PC-9 (cell line): ENCODE data around the gene MYO5A. TPM values are rescaled to one million over a fixed set of nuclear protein-coding genes. Genes with fewer than 3 reads are reported as not detected.
"Not testable (repeated sequence)": the region's sequence is repeated elsewhere in the genome, so short reads cannot be mapped to it uniquely, and the experiment has no call there.

Experiments used
- BruUV-seq: library from RNA; stranded (reverse); fragments of 400-500 nt; replicated peaks from 2 replicates; lab custom pipeline; 2021; lab: Mats Ljungman, UMichigan
- CTCF ChIA-PET: fragments of 300-600 bp; sonication (Branson Sonifier 250); formaldehyde crosslinking; loops from one replicate; lab custom pipeline; 2022; ENCODE audit warnings: antibody characterized with exemption; lab: Charles Lee
- POLR2A ChIA-PET: fragments of 300-600 bp; sonication (Branson Sonifier 250); formaldehyde crosslinking; loops from one replicate; lab custom pipeline; 2022; ENCODE audit warnings: antibody characterized with exemption; ENCODE audit not compliant: unreplicated experiment; lab: Charles Lee
- DNase-seq, 2 experiments: peaks; one replicate each; pipeline versions ENCODE4 v3.0.0 to v3.0.0-alpha.2; 2015 to 2022; ENCODE audit warnings: mixed read lengths in 1 of 2
- H2AFZ ChIP-seq: fragments of 200-600 bp; sonication (generic); 2 replicates; pipeline ENCODE4 v1.8.1; 2017; ENCODE audit warnings: antibody characterized with exemption
- H3F3A ChIP-seq: fragments of 200-600 bp; sonication (generic); 2 replicates; pipeline ENCODE4 v1.8.1; 2017; ENCODE audit warnings: antibody characterized with exemption, mild to moderate bottlenecking, low read depth; ENCODE audit not compliant: insufficient read depth
- H3K27ac ChIP-seq: fragments of 200-600 bp; sonication (generic); 2 replicates; pipeline ENCODE4 v1.6.1; 2016; ENCODE audit warnings: mixed run types
- H3K27me3 ChIP-seq: fragments of 200-600 bp; sonication (generic); 2 replicates; pipeline ENCODE4 v1.6.1; 2016; ENCODE audit warnings: low read depth, mixed run types; ENCODE audit not compliant: insufficient read depth
- H3K36me3 ChIP-seq: fragments of 200-600 bp; sonication (generic); 2 replicates; pipeline ENCODE4 v1.6.1; 2016; ENCODE audit warnings: low read depth, mixed run types
- H3K4me1 ChIP-seq: fragments of 200-600 bp; sonication (generic); replicated peaks from 2 replicates; pipeline ENCODE4 v1.6.1; 2016; ENCODE audit warnings: mixed run types; ENCODE audit not compliant: insufficient read depth
- H3K4me2 ChIP-seq: fragments of 200-600 bp; sonication (generic); 2 replicates; pipeline ENCODE4 v1.6.1; 2017; ENCODE audit warnings: mixed run types
- H3K4me3 ChIP-seq: fragments of 200-600 bp; sonication (generic); 2 replicates; pipeline ENCODE4 v1.6.1; 2016; ENCODE audit warnings: mixed run types
- H3K79me2 ChIP-seq: fragments of 200-600 bp; sonication (generic); 2 replicates; pipeline ENCODE4 v1.6.1; 2017; ENCODE audit warnings: low read depth, mixed run types
- H3K9me2 ChIP-seq: fragments of 200-600 bp; sonication (generic); 2 replicates; pipeline ENCODE4 v1.8.1; 2017; ENCODE audit warnings: mild to moderate bottlenecking; ENCODE audit not compliant: insufficient read depth
- H3K9me3 ChIP-seq: fragments of 200-600 bp; sonication (generic); 2 replicates; pipeline ENCODE4 v1.8.1; 2016; ENCODE audit warnings: low read depth; ENCODE audit not compliant: insufficient read depth
- H4K20me1 ChIP-seq: fragments of 200-600 bp; sonication (generic); 2 replicates; pipeline ENCODE4 v1.8.1; 2017; ENCODE audit not compliant: insufficient read depth
- CTCF ChIP-seq: fragments of 200-600 bp; sonication (generic); conservative IDR thresholded peaks from 2 replicates; pipeline ENCODE4 v1.6.1; 2017; ENCODE audit warnings: mixed run types, antibody characterized with exemption, mild to moderate bottlenecking, moderate library complexity
- EZH2 ChIP-seq: fragments of 200-600 bp; sonication (generic); IDR thresholded peaks from 2 replicates; pipeline ENCODE4 v1.8.0; 2017; ENCODE audit warnings: antibody characterized with exemption, low read depth
- intact Hi-C: fragments of 100-400 bp; cut with micrococcal nuclease; formaldehyde crosslinking; loops from one replicate; pipeline ENCODE4 v1.10.0; 2022; ENCODE audit not compliant: unreplicated experiment
- total RNA-seq: library from RNA; stranded (reverse); gene quantifications from 2 replicates; pipeline ENCODE4 v1.2.3, GENCODE V29; 2021

MYO5A gene
- total RNA-seq, 1 experiment from 2014 or later, result 10.7 TPM

- intact Hi-C loops, result loop anchor here (2.0 to 10.0 kb wide), 4 partner anchors 111 to 311 kb away; partner anchors contain the start of gene ATOSA
- H3K4me1 ChIP-seq, result peaks cover 15% of the 10 kb centered on the region
- H3K27ac ChIP-seq, result peak overlapping the region; percentile 84
- H3K27me3 ChIP-seq, result no peaks in the 10 kb centered on the region
- H3F3A ChIP-seq, result no peaks in the 10 kb centered on the region
- TF ChIP-seq EZH2 (no peak), CTCF (no peak)
- POLR2A ChIA-PET, result no interaction called here
- H3K4me3 ChIP-seq, result peak overlapping the region; percentile 94
- H3K9me2 ChIP-seq, result no peaks in the 10 kb centered on the region
- H3K36me3 ChIP-seq, result no peaks in the 10 kb centered on the region
- H3K4me2 ChIP-seq, result peak overlapping the region; percentile 98
- no peaks in the 10 kb centered on the region for H3K9me3 ChIP-seq
- H2AFZ ChIP-seq, result peak overlapping the region; percentile 85
- CTCF ChIA-PET, result no interaction called here
- H3K79me2 ChIP-seq, result peaks cover 57% of the 10 kb centered on the region
- H4K20me1 ChIP-seq, result peaks cover 46% of the 10 kb centered on the region
- peak; percentile 24 to 52 for DNase-seq
- BruUV-seq, result TSS peak; percentile 44
These were observed 39.4 kb upstream of the MYO5A start for GRCh38 chr15:52567871-52568600.

DNA sequence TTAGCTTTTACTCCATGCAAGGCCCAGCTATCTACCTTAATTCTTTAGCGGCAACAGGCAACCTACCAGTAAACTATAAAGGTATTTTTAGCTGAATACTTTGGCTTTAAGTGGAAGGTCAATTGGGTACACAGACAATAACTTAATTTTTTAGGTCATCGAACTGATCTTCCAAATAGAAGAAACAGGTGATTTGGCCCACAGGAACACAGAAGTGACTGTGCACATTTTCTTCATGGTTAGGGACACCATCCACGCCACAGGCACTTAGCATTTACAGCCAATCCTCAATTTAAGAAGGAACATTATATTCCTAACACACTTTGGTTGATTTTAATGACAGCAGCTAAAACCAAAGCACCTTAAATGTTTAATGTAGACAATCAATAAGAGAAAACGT lies 38.2 kb upstream of the MYO5A start:
- BruUV-seq, result no TSS peak
- intact Hi-C loops, result loop anchor here (10.0 kb wide), 1 partner anchor 168 kb away; no protein-coding TSS in a partner anchor
- peaks cover 15% of the 10 kb centered on the region for H3K4me1 ChIP-seq
- ChIA-PET CTCF (no interaction called here), POLR2A (no interaction called here)
- H3K4me3 ChIP-seq, result peak overlapping the region; percentile 94
- H3K27me3 ChIP-seq, result no peaks in the 10 kb centered on the region
- H3K9me3 ChIP-seq, result no peaks in the 10 kb centered on the region
- H3K36me3 ChIP-seq, result no peaks in the 10 kb centered on the region
- no peak for DNase-seq
- peaks cover 68% of the 10 kb centered on the region for H3K79me2 ChIP-seq
- TF ChIP-seq CTCF (no peak), EZH2 (no peak)
- H3K4me2 ChIP-seq, result peak overlapping the region; percentile 98
- peaks cover 55% of the 10 kb centered on the region for H4K20me1 ChIP-seq
- no peaks in the 10 kb centered on the region for H3K9me2 ChIP-seq
- no peak overlapping the region for H2AFZ ChIP-seq
- H3F3A ChIP-seq, result no peaks in the 10 kb centered on the region
- 0 out of 2 replicates have a peak overlapping the region, but pooled peaks have one; percentile 84 for H3K27ac ChIP-seq

DNA sequence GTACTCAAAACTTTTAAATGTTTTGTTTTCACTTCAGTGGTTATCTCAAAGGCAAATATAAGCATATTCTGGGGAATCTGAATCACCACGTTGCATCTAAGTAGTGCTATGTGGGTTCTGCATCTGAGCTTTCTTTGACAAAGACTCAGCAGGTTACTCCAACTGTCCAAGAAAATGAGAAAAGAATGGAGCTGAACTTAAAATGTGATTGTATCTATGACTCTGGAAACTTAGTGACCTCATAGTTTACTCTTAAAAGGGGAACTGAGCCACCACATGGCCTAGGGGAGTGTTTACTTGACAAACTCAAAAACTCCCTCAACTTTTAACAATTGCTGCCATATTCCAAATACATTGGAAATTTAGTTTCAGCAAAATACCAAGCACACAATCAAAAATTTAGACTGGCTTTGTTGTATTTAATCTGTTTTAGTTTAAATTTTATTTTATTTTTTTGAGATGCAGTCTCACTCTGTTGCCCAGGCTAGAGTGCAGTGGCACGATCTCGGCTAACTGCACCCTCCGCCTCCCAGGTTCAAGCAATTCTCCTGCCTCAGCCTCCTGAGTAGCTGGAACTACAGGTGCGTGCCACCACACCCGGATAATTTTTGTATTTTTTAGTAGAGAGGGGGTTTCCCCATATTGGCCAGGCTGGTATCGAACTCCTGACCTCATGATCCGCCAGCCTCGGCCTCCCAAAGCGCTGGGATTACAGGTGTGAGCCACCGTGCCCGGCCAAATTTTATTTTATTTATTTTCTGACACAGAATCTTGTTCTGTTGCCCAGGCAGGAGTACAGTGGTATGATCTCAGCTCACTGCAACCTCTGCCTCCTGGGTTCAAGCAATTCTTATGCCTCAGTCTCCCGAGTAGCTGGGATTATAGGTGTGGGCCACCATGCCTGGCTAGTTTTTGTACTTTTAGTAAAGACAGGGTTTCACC lies 37.0 kb upstream of the MYO5A start:
- H3K9me2 ChIP-seq, DNase-seq, H3F3A ChIP-seq, CTCF ChIA-PET, H3K4me3 ChIP-seq, H3K9me3 ChIP-seq, BruUV-seq, H2AFZ ChIP-seq, H3K27me3 ChIP-seq, H3K36me3 ChIP-seq, H3K27ac ChIP-seq: not testable (repeated sequence)
- H4K20me1 ChIP-seq, result peaks cover 66% of the 10 kb centered on the region
- H3K79me2 ChIP-seq, result peaks cover 80% of the 10 kb centered on the region
- POLR2A ChIA-PET, result interaction anchor here (0.7 kb wide), 1 partner anchor 203 kb away, joined by 3 read pairs; no protein-coding TSS in a partner anchor
- intact Hi-C loops, result loop anchor here (10.0 kb wide), 1 partner anchor 169 kb away; no protein-coding TSS in a partner anchor
- peaks cover 15% of the 10 kb centered on the region for H3K4me1 ChIP-seq
- peak overlapping the region; percentile 98; the same call in 1 of the 2 replicates for H3K4me2 ChIP-seq
